ENCODE data around the gene ADAMTS9.

Gene ADAMTS9

DNA sequence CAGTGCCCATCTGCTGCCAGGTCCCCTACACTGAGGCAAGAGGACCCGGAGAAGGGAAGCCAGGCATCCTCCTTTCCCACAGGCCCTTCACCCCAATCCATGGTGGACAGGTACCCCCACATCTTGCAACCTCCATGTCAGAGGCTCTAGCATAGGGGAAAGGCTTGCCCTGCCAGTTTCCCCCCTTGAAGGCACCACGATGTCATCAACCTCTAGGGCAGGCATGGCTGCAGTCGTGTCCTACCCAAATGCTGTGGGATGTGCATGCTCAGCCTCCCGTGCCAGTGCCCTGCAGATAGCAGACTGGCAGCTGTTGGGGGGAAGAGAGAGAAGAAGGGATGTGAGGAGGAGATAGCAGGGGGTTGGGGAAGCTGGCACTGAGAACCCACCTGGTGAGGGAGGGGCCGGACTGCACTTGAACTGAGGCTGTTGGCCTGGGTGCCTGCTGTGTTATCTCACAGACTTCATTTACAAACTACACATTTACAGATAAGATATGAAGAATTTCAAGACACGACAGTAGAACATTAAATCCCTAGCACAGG is 197.5 kb downstream of the ADAMTS9 start:
- DNase-seq (ENCODE audit: low read depth): no peak

DNA sequence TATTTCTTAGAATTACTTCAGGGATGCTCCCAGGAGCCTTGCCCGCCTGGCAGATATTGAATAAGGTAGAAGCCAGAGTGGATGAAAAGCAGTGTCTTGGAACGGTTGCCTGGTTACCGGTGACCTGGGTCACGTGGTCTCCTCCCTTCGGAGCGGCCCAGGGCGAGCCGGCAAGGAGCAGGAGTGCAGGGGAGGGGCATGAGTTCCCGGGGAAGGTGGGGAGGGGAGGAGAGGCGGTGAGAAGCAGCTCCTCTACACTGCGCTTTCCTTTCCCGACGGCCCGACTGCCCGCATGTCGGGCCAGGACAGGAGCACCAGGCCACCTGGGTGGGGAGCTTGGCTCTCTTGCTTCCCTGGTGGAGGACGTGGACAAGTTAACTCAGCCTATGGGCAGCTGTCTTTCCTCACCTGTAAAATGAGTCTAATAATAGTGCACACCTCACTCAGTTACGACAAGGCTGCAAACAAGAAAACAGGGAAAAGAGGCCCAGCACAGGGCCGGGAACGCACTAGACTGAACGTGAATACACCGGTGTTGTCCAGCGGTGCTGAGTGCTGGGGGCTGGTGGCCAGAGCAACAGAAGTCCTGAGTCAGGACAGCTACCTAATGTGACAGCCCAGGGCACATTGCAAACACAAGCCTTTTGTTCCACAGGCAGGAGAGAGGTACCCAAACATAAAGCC is 198.3 kb downstream of the ADAMTS9 start:
- no peak for DNase-seq (ENCODE audit: low read depth)

DNA sequence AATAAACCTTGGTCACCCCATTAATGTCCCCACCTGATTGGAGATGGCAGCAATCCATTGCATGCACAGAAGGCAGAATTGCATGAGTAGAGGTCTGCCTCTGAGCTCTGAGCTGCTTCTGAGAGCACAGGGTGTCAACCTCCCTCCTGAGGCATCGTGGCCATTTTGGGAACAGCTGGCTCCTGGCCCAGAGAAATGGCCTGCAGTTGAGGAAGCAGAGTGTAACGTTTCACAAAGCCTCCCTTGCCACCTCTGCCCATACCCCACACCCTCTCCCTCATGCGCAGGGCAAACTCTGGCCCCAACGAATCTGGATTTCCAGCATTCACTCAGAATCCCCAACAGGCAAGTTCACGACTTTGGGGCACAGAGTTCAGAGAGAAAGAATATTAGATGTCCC is 198.9 kb downstream of the ADAMTS9 start:
- DNase-seq (ENCODE audit: low read depth): no peak

DNA sequence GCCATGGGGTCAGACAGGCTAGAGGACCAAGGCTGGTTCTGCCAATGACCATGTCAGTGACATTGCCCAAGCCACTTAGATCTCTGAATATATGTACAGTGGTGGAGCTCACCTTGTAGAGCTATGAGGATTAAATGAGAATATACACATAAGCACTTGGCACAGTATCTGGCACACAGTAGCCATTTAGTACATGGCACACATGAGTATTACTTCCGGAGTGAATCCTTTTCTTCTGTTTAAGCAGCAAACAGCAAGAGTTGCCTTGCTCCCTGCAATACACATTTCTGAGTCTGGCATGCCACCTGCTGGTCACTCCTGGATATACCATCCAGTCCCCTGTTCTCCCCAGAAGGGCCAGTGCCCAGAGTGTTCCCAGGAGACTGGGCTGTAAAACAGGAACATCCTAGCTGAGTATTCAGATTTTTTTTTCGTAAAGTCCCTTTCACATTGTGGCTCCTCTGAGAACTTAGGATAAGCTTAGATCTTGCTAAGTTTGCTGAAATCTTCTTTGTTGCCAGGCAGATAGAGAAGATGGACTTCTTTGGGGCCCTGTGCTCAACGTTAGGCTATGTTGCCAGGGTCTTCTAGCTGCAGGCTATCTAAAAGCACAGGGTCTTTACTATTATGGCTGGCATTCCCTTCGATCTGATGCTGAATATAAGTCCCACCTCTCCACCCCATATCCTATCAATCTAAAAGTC is 203.4 kb downstream of the ADAMTS9 start:
- DNase-seq (ENCODE audit: low read depth): peak; percentile 49

DNA sequence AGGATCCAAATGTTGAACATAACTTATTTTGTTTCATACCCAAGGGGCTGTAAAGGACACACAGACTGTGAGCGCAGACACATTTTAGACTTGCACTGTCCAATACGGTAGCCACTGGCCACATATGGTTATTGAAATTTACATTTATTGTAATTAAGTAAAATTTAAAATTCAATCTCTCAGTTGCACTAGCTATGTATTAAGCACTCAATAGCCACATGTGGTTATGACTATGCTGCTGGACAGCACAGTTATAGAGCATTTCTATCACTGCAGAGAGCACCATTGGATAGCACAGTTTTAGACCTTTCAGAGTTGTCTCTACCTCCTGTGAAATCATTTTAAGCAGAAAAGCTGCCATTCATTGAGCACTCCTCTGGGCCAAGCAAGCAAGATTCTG is 204.3 kb downstream of the ADAMTS9 start:
- DNase-seq (ENCODE audit: low read depth): no peak

DNA sequence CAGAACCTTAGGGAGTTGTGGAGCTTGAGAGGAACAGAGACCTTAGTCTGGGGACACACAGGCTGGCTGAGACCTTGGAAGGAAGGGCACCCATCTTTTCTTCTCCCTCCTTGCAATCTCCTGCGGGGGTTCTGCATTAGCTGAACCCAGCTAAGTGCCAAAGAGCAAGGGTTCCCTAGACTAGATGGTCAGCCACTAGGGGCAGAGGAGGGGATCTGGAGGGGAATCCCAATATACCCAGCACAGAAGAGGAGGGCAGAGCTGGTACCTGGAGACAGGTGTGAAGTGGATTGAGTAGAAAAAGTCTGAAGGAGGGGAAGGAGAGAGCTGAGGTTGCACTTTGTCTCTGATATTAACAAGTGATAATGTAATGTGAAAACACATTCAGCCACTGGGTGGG is 212.8 kb downstream of the ADAMTS9 start:
- no peak for DNase-seq (ENCODE audit: low read depth)

DNA sequence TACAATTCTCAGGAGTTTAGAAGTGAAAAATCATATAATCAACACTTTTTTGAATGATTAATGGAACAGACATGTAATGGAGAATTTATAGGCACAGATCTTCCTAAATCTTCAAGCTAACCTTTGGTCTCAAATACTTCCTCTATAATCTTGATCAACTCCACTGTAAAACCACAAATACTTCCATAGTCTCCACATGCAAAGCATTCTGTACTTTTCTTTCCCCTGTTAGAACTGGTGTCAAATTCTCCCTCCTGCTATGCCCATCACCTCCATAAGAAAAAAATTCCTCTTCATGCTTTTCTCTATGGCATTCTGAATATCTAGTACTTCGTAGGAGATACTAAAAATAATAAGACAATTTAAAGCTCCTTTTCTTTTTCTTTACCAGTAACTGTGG is 214.3 kb downstream of the ADAMTS9 start:
- DNase-seq (ENCODE audit: low read depth): no peak

DNA sequence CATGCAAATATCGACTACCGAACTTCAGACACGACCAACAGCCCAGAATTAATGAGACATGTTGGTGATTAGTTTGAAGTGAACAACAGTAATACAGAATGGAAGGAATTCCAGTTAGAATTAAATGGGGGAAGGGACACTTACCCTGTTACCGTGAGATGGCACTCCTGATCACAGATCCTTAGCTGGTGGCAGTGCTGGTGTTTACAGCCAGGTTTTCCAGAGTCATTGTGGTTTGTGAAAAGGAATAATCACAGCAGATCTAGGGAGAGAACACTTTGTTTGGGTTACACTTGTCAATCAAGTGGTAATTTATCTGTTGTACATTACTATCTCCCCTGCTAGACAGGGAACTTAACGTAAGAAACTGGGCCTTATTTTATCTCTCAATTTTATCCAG is 217.4 kb downstream of the ADAMTS9 start:
- DNase-seq (ENCODE audit: low read depth): no peak

DNA sequence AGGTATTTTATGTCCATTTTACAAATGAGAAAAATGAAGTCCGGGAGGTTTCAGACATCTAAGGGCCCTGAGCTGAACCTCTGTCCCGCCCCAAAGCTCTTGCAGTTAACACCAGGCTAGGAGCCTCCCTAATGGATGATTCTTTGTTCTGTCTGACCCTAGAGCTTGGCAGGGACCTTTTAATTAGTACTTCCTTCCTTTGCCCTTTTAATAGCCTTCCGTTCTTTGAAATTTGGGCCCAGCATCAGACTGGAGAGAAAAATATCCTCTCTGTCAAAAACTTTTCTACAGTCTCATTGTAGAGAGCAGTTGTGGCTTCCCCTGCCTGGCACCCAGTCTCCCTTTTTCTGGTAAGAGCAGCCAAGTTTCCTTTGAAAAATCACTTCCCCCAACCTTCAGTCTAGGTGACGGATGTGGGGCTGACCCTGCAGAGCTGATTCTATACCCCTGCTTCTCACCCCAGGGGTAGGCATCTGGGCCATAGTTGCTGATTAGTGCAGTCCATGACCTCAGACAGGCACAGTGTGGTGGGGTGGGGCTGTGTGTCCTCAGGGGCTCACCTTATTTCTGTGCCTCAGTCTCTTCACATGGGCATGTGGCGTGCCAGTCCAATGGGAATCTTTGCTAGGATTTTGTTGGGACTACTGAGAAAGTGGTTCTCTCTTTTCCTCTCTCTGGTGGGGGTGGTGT is 220.4 kb downstream of the ADAMTS9 start:
- DNase-seq (ENCODE audit: low read depth): no peak

All from stromal cell of bone marrow (primary cell).